SH-SY5Y (cell line): ENCODE results near the gene ANTXR1.

Experiments
- GATA2 ChIP-seq: IDR thresholded peaks from 2 replicates; pipeline ENCODE4 v1.6.1; 2011; ENCODE audit warnings: mild to moderate bottlenecking, low read depth, low read length
- GATA3 ChIP-seq: IDR thresholded peaks from 2 replicates; pipeline ENCODE4 v1.6.1; 2011; ENCODE audit warnings: low read depth, mild to moderate bottlenecking, low read length, moderate library complexity

- TF ChIP-seq GATA3 (no peak), GATA2 (no peak)
These were observed 125.3 kb downstream of the ANTXR1 start for GRCh38 chr2:69138247-69138772.
